Measurements from ENCODE around the gene ETV6.

DNA sequence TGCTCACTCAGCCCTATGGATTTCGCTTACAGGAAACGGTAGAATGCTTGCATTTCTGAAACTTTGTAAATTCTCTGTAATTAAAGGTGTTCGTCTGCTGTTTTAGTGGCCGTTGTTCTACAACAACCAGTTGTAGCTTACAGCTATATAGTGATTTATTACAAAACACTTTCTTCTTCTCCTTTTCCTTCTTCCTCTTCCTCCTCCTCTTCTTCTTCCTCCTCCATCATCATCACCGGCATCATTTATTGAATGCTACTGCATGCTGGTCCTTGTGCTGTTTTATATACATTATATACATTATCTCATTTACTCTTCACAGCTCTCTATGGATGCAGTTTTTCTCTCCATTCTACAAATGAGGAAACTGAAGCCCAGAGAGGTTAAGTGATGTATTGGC is 6.4 kb downstream of the ETV6 start:
- TF ChIP-seq, protein P1, sequence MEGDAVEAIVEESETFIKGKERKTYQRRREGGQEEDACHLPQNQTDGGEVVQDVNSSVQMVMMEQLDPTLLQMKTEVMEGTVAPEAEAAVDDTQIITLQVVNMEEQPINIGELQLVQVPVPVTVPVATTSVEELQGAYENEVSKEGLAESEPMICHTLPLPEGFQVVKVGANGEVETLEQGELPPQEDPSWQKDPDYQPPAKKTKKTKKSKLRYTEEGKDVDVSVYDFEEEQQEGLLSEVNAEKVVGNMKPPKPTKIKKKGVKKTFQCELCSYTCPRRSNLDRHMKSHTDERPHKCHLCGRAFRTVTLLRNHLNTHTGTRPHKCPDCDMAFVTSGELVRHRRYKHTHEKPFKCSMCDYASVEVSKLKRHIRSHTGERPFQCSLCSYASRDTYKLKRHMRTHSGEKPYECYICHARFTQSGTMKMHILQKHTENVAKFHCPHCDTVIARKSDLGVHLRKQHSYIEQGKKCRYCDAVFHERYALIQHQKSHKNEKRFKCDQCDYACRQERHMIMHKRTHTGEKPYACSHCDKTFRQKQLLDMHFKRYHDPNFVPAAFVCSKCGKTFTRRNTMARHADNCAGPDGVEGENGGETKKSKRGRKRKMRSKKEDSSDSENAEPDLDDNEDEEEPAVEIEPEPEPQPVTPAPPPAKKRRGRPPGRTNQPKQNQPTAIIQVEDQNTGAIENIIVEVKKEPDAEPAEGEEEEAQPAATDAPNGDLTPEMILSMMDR (IDR thresholded peaks at IDR 0.05) = no peak
- TF ChIP-seq POLR2A (IDR thresholded peaks at IDR 0.05) = no peak

Measured in vagina (tissue), 2 donors.